ENCODE measurements around the gene MTF1.
"Not testable (repeated sequence)": the region's sequence is repeated elsewhere in the genome, so short reads cannot be mapped to it uniquely, and the experiment has no call there.

Gene MTF1

DNA sequence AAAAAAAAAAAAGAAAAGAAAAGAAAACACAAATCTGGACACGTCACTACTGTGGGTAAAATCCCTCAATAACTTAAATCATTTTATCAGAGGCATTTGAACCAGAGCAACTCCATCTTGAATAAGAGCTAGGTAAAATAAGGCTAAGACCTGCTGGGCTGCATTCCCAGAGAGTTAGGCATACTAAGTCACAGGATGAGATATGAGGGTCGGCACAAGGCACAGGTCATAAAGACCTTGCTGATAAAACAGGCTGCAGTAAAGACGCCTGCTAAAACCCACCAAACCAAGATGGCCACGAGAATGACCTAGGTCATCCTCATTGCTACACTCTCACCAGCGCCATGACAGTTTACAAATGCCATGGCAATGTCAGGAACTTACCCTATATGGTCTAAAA, 43.6 kb upstream of the MTF1 start:
- H2AFZ ChIP-seq (ENCODE audit: low read depth), result no peak overlapping the region
- no peaks in the 10 kb centered on the region for H3K79me2 ChIP-seq (ENCODE audit: insufficient read depth, low read depth)
- no peaks in the 10 kb centered on the region for H3K4me1 ChIP-seq (ENCODE audit: low read depth, poor library complexity, severe bottlenecking)
- H3K9ac ChIP-seq, result no peak overlapping the region
- no peak overlapping the region for H3K4me2 ChIP-seq
- no peaks in the 10 kb centered on the region for H3K27me3 ChIP-seq (ENCODE audit: insufficient read depth, low read depth)
- TF ChIP-seq CTCF (conservative IDR thresholded peaks at IDR 0.05; ENCODE audit: low read depth, low read length), result no peak
- H3K36me3 ChIP-seq (ENCODE audit: insufficient read depth), result no peaks in the 10 kb centered on the region
- no peak overlapping the region for H3K27ac ChIP-seq
- H3K4me3 ChIP-seq (IDR thresholded peaks at IDR 0.05; ENCODE audit: insufficient read depth, low read depth, low read length), result no peak overlapping the region
- no peaks in the 10 kb centered on the region for H4K20me1 ChIP-seq (ENCODE audit: insufficient read depth)

DNA sequence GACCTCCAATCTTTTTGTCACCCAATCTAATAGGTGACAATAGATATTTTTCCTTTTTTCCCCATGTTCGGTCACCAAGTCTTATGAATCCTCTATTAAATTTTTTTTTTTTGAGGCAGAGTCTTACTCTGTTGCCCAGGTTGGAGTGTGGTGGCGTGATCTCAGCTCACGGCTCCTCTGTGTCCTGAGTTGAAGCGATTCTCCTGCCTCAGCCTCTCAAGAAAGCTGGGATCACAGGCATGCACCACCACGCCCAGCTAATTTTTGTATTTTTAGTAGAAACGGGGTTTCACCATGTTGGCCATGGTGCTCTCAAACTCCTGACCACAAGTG, 42.5 kb upstream of the MTF1 start:
- Histone ChIP-seq H3K27ac (no peak overlapping the region), H3K36me3 (ENCODE audit: insufficient read depth) (no peaks in the 10 kb centered on the region), H3K4me3 (IDR thresholded peaks at IDR 0.05; ENCODE audit: insufficient read depth, low read depth, low read length) (no peak overlapping the region), H3K4me2 (no peak overlapping the region), H3K4me1 (ENCODE audit: low read depth, poor library complexity, severe bottlenecking) (no peaks in the 10 kb centered on the region), H4K20me1 (ENCODE audit: insufficient read depth) (no peaks in the 10 kb centered on the region), H3K79me2 (ENCODE audit: insufficient read depth, low read depth) (no peaks in the 10 kb centered on the region), H3K9ac (no peak overlapping the region), H3K27me3 (ENCODE audit: insufficient read depth, low read depth) (no peaks in the 10 kb centered on the region), H2AFZ (ENCODE audit: low read depth) (no peak overlapping the region)
- TF ChIP-seq CTCF (conservative IDR thresholded peaks at IDR 0.05; ENCODE audit: low read depth, low read length), result no peak

- Histone ChIP-seq H3K4me1 (ENCODE audit: low read depth, poor library complexity, severe bottlenecking) (no peaks in the 10 kb centered on the region), H3K79me2 (ENCODE audit: insufficient read depth, low read depth) (no peaks in the 10 kb centered on the region), H3K27me3 (ENCODE audit: insufficient read depth, low read depth) (no peaks in the 10 kb centered on the region), H3K9ac (no peak overlapping the region), H3K36me3 (ENCODE audit: insufficient read depth) (no peaks in the 10 kb centered on the region), H3K4me3 (IDR thresholded peaks at IDR 0.05; ENCODE audit: insufficient read depth, low read depth, low read length) (no peak overlapping the region), H3K4me2 (no peak overlapping the region), H2AFZ (ENCODE audit: low read depth) (no peak overlapping the region), H4K20me1 (ENCODE audit: insufficient read depth) (no peaks in the 10 kb centered on the region), H3K27ac (no peak overlapping the region)
- no peak for TF ChIP-seq CTCF (conservative IDR thresholded peaks at IDR 0.05; ENCODE audit: low read depth, low read length)
These were observed 42.0 kb upstream of the MTF1 start for GRCh38 chr1:37901191-37901892.

- H4K20me1 ChIP-seq (ENCODE audit: insufficient read depth); H3K4me1 ChIP-seq (ENCODE audit: low read depth, poor library complexity, severe bottlenecking); H3K27me3 ChIP-seq (ENCODE audit: insufficient read depth, low read depth); H3K79me2 ChIP-seq (ENCODE audit: insufficient read depth, low read depth); H2AFZ ChIP-seq (ENCODE audit: low read depth); H3K9ac ChIP-seq; H3K4me2 ChIP-seq; H3K4me3 ChIP-seq (IDR thresholded peaks at IDR 0.05; ENCODE audit: insufficient read depth, low read depth, low read length); H3K36me3 ChIP-seq (ENCODE audit: insufficient read depth); H3K27ac ChIP-seq: not testable (repeated sequence)
These were observed 38.2 kb upstream of the MTF1 start for GRCh38 chr1:37897563-37897962.

DNA sequence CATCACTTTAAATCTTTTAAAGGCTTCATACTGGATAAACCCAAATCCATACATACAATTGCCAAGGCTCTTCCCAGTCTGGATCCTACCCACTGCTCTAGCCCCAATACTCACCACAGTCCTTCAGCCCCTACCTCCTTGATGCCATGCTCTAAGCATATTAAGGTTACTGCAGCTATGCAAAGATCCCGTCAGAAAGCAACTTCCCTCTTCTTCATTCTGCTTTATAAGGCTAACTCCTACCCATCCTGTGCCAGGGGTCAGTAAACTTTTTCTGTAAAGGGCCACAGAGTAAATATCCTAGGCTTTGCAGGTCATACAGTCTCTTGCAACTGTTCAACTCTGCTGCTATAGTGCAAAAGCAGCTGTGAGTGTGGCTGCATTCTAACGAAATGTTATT, 34.3 kb upstream of the MTF1 start:
- Histone ChIP-seq H2AFZ (ENCODE audit: low read depth) (no peak overlapping the region), H3K27me3 (ENCODE audit: insufficient read depth, low read depth) (no peaks in the 10 kb centered on the region), H3K9ac (no peak overlapping the region), H3K4me1 (ENCODE audit: low read depth, poor library complexity, severe bottlenecking) (no peaks in the 10 kb centered on the region), H4K20me1 (ENCODE audit: insufficient read depth) (no peaks in the 10 kb centered on the region), H3K36me3 (ENCODE audit: insufficient read depth) (no peaks in the 10 kb centered on the region), H3K27ac (no peak overlapping the region), H3K4me3 (IDR thresholded peaks at IDR 0.05; ENCODE audit: insufficient read depth, low read depth, low read length) (no peak overlapping the region), H3K4me2 (no peak overlapping the region), H3K79me2 (ENCODE audit: insufficient read depth, low read depth) (no peaks in the 10 kb centered on the region)
- TF ChIP-seq CTCF (conservative IDR thresholded peaks at IDR 0.05; ENCODE audit: low read depth, low read length), result no peak

Measured in KMS-11 (cell line).